Measurements from ENCODE around the gene DLX1. TPM values are rescaled to one million over a fixed set of nuclear protein-coding genes. Genes with fewer than 3 reads are reported as not detected.

DLX1 gene
- total and polyA plus RNA-seq, 2 of the 8 experiments (the other 6 are each of a cell fraction or from before 2014, with no cell fraction given): 0.11 TPM; not detected in 1

DNA sequence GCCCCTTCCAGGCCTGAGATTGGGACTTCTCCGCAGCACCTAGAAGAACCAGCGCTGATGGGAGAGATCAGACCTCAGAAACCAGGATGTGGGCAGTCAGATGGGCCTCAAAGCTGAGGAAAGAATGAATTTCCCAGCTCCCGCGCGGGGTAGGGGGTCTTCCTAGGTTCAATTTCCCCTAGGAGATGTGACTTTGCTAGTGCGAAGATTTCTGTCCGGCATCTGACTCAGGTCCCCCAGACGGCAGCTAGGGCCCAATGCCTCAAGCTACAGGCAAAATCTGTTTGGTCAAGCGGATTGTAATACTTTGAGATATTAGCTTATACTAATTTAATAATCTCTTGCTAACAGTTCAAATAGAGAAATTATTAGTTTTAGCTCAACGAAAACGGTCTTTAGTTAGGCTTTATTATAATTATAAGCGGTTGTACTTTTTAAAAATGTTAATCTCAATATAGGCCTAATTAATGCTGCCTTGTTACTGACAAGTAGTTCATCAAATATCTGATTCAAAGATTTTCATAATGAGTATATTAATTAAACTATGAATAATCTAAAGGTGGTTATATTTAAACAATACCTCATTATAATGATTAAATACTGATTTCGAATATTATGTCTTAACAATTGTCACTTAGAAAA is 5.8 kb downstream of the DLX1 start:
- H2BK20ac ChIP-seq (ENCODE audit: low read length): no peak overlapping the region
- H3K9ac ChIP-seq (replicated peaks in 1 of 4; ENCODE audit: extremely low read depth in 1 of 4, low read depth in 3 of 4, low read length in 3 of 4): no peak overlapping the region
- no peak overlapping the region for H3K23ac ChIP-seq (ENCODE audit: insufficient read length)
- WGBS, 2 experiments (ENCODE audit: extremely low coverage in 1 of 2, insufficient coverage in 1 of 2, insufficient read length in 1 of 2, insufficient replicate concordance in 2 of 2, low coverage in 1 of 2, low lambda C conversion rate in 2 of 2, missing lambda C conversion rate in 1 of 2): 11% methylated on average over 12 of the region's 13 CpGs; no CpG with 5 or more reads in 1 of the 2 experiments
- TF ChIP-seq RNF2 (IDR thresholded peaks at IDR 0.05; ENCODE audit: borderline replicate concordance, low read depth, low read length, missing control alignments, poor library complexity, severe bottlenecking): peak; percentile 70
- TF ChIP-seq, protein P1, sequence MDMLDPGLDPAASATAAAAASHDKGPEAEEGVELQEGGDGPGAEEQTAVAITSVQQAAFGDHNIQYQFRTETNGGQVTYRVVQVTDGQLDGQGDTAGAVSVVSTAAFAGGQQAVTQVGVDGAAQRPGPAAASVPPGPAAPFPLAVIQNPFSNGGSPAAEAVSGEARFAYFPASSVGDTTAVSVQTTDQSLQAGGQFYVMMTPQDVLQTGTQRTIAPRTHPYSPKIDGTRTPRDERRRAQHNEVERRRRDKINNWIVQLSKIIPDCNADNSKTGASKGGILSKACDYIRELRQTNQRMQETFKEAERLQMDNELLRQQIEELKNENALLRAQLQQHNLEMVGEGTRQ (IDR thresholded peaks at IDR 0.05; ENCODE audit: low read length): no peak
- no peak overlapping the region for H3K14ac ChIP-seq (ENCODE audit: insufficient read length)
- no peak overlapping the region for H4K8ac ChIP-seq (ENCODE audit: extremely low read depth, insufficient read depth, low read length)
- H2AK5ac ChIP-seq (ENCODE audit: low read depth, low read length): no peak overlapping the region
- H3K23me2 ChIP-seq (ENCODE audit: low read depth, low read length): peaks cover 9% of the 10 kb centered on the region; the same call in 1 of the 2 replicates
- H2BK12ac ChIP-seq (ENCODE audit: low read depth, low read length): no peak overlapping the region
- peaks cover 96 to 100% (median 98%) of the 10 kb centered on the region in 4 experiments for H3K27me3 ChIP-seq (replicated peaks in 1 of 4; ENCODE audit: control insufficient read depth in 3 of 4, extremely low read depth in 1 of 4, insufficient read depth in 3 of 4, low read length in 3 of 4)
- no peak overlapping the region for H2AFZ ChIP-seq (ENCODE audit: low read length)
- no peak overlapping the region for H3K56ac ChIP-seq (replicated peaks; ENCODE audit: insufficient read length, low read depth, low read length)
- CTCF ChIA-PET (ENCODE audit: partially characterized antibody): interaction anchor here (1.5 to 12.4 kb wide), 3 partner anchors 10 to 390 kb away, joined by 3 to 198 read pairs (median 4); partner anchors contain the start of gene DLX2
- POLR2A ChIA-PET (ENCODE audit: partially characterized antibody): interaction anchor here (0.6 to 14.0 kb wide), 3 partner anchors 10 to 102 kb away, joined by 3 to 184 read pairs (median 3); partner anchors contain the start of gene DLX2
- H3K27ac ChIP-seq (ENCODE audit: low read depth, low read length): no peak overlapping the region
- no peak overlapping the region for H2BK5ac ChIP-seq (ENCODE audit: low read depth, low read length)
- no peak for FAIRE-seq
- peaks cover 17 to 30% of the 10 kb centered on the region in 2 experiments for H4K20me1 ChIP-seq (replicated peaks in 1 of 2; ENCODE audit: control insufficient read depth in 1 of 2, insufficient read depth in 2 of 2, low read length in 2 of 2)
- no peak overlapping the region for H3K4me3 ChIP-seq (ENCODE audit: extremely low read depth in 1 of 4, insufficient read depth in 2 of 4, low read depth in 3 of 4, low read length in 4 of 4)
- H2BK120ac ChIP-seq (replicated peaks; ENCODE audit: low read depth, low read length): no peak overlapping the region
- H3K18ac ChIP-seq (ENCODE audit: extremely low read depth, low read length): no peak overlapping the region
- no peak overlapping the region for H4K91ac ChIP-seq (replicated peaks; ENCODE audit: insufficient read length, low read length)
- H3K4me2 ChIP-seq (ENCODE audit: insufficient read depth in 1 of 2, low read depth in 2 of 2, low read length in 2 of 2): peak overlapping the region; percentile 10 to 27; a peak in 2 of 4 replicates
- no peaks in the 10 kb centered on the region for H3K79me2 ChIP-seq (ENCODE audit: control insufficient read depth in 1 of 2, insufficient read depth in 2 of 2, low read length in 2 of 2)
- no peaks in the 10 kb centered on the region for H3K9me3 ChIP-seq (ENCODE audit: insufficient read depth in 2 of 2, low read depth in 1 of 2, low read length in 1 of 2)
- no peak overlapping the region for H3K4ac ChIP-seq (replicated peaks; ENCODE audit: insufficient read length, low read depth, low read length)
- no peak overlapping the region for H4K5ac ChIP-seq (ENCODE audit: insufficient read length, low read depth, low read length)
- H2BK15ac ChIP-seq (ENCODE audit: low read length): no peak overlapping the region
- 0 out of 8 replicates have a peak, but pooled peaks cover 0 to 3% (median 0%) of the 10 kb centered on the region in 4 experiments for H3K36me3 ChIP-seq (ENCODE audit: control insufficient read depth in 2 of 4, insufficient read depth in 4 of 4, low read length in 3 of 4)
- H3K4me1 ChIP-seq (replicated peaks in 1 of 4; ENCODE audit: control insufficient read depth in 3 of 4, insufficient read depth in 4 of 4, low read length in 3 of 4): peaks cover 0 to 37% (median 16%) of the 10 kb centered on the region in 4 experiments; a peak in 6 of 7 replicates
- H3K79me1 ChIP-seq (ENCODE audit: low read depth, low read length): no peaks in the 10 kb centered on the region
- peak in 1 of 2 experiments; percentile 54 for DNase-seq (ENCODE audit: low read depth in 1 of 2, low spot score in 2 of 2)

All from H1 (cell line).